HG03378 (cell line): Measurements from ENCODE around the gene ECE1.

Source experiments
- ATAC-seq: cut with Tn5 transposase; IDR thresholded peaks from one replicate; pipeline ENCODE4 v1.9.1; 2021; ENCODE audit warnings: mild to moderate bottlenecking, moderate library complexity; ENCODE audit not compliant: unreplicated experiment

Gene ECE1

GRCh38 chr1:21269461-21270085, 20.7 kb downstream of the ECE1 start:
- no peak for ATAC-seq

- ATAC-seq: no peak
These were observed 21.7 kb downstream of the ECE1 start for GRCh38 chr1:21268281-21269239.

GRCh38 chr1:21267191-21268077, 22.8 kb downstream of the ECE1 start:
- ATAC-seq: no peak

- ATAC-seq: no peak
These were observed 24.0 kb downstream of the ECE1 start for GRCh38 chr1:21266119-21266774.

GRCh38 chr1:21265644-21266043, 24.6 kb downstream of the ECE1 start:
- ATAC-seq: no peak

GRCh38 chr1:21264898-21265297, 25.4 kb downstream of the ECE1 start:
- no peak for ATAC-seq

- no peak for ATAC-seq
These were observed 26.5 kb downstream of the ECE1 start for GRCh38 chr1:21263653-21264225.

GRCh38 chr1:21263052-21263429, 27.2 kb downstream of the ECE1 start:
- no peak for ATAC-seq

- ATAC-seq: no peak
These were observed 27.8 kb downstream of the ECE1 start for GRCh38 chr1:21262293-21263051.

- ATAC-seq: no peak
These were observed 28.5 kb downstream of the ECE1 start for GRCh38 chr1:21261551-21262292.

GRCh38 chr1:21260405-21261125, 29.7 kb downstream of the ECE1 start:
- ATAC-seq: no peak

- ATAC-seq: no peak
These were observed 30.8 kb downstream of the ECE1 start for GRCh38 chr1:21259316-21260076.

- no peak for ATAC-seq
These were observed 31.7 kb downstream of the ECE1 start for GRCh38 chr1:21258331-21259134.

GRCh38 chr1:21257431-21258135, 32.7 kb downstream of the ECE1 start:
- ATAC-seq: no peak

- ATAC-seq: no peak
These were observed 33.5 kb downstream of the ECE1 start for GRCh38 chr1:21256776-21257175.

GRCh38 chr1:21255943-21256320, 34.3 kb downstream of the ECE1 start:
- ATAC-seq: no peak
